Measurements from ENCODE around the gene KLHDC2.
A peak's percentile ranks its signal among the peaks of the same experiment; 100 is the strongest.
"Not testable (repeated sequence)": the region's sequence is repeated elsewhere in the genome, so short reads cannot be mapped to it uniquely, and the experiment has no call there.

The KLHDC2 gene

GRCh38 chr14:49770212-49770817 is 2.4 kb downstream of the KLHDC2 start:
- Histone ChIP-seq H3K79me2 (ENCODE audit: insufficient read depth, low read depth) (peaks cover 12% of the 10 kb centered on the region; the same call in 1 of the 2 replicates), H3K4me3 (IDR thresholded peaks at IDR 0.05; ENCODE audit: insufficient read depth, low read depth, low read length) (no peak overlapping the region), H3K9ac (no peak overlapping the region), H3K27ac (no peak overlapping the region), H3K4me2 (peak overlapping the region; percentile 86; the same call in 1 of the 2 replicates), H3K36me3 (ENCODE audit: insufficient read depth) (no peaks in the 10 kb centered on the region), H3K27me3 (ENCODE audit: insufficient read depth, low read depth) (no peaks in the 10 kb centered on the region), H4K20me1 (ENCODE audit: insufficient read depth) (no peaks in the 10 kb centered on the region), H2AFZ (ENCODE audit: low read depth) (no peak overlapping the region), H3K4me1 (ENCODE audit: low read depth, poor library complexity, severe bottlenecking) (peaks cover 31% of the 10 kb centered on the region)
- TF ChIP-seq CTCF (conservative IDR thresholded peaks at IDR 0.05; ENCODE audit: low read depth, low read length), result no peak

GRCh38 chr14:49771691-49772090 is 3.7 kb downstream of the KLHDC2 start:
- not testable (repeated sequence) for H3K36me3 ChIP-seq (ENCODE audit: insufficient read depth); H3K9ac ChIP-seq; H3K27me3 ChIP-seq (ENCODE audit: insufficient read depth, low read depth); H2AFZ ChIP-seq (ENCODE audit: low read depth); H3K27ac ChIP-seq; H3K4me3 ChIP-seq (IDR thresholded peaks at IDR 0.05; ENCODE audit: insufficient read depth, low read depth, low read length); H3K4me2 ChIP-seq; H4K20me1 ChIP-seq (ENCODE audit: insufficient read depth)
- Histone ChIP-seq H3K79me2 (ENCODE audit: insufficient read depth, low read depth) (peaks cover 12% of the 10 kb centered on the region; the same call in 1 of the 2 replicates), H3K4me1 (ENCODE audit: low read depth, poor library complexity, severe bottlenecking) (peaks cover 25% of the 10 kb centered on the region)

- Histone ChIP-seq H3K4me1 (ENCODE audit: low read depth, poor library complexity, severe bottlenecking) (peaks cover 22% of the 10 kb centered on the region), H3K36me3 (ENCODE audit: insufficient read depth) (no peaks in the 10 kb centered on the region), H3K27ac (no peak overlapping the region), H3K9ac (no peak overlapping the region), H3K4me3 (IDR thresholded peaks at IDR 0.05; ENCODE audit: insufficient read depth, low read depth, low read length) (no peak overlapping the region), H3K27me3 (ENCODE audit: insufficient read depth, low read depth) (no peaks in the 10 kb centered on the region), H3K4me2 (no peak overlapping the region), H2AFZ (ENCODE audit: low read depth) (no peak overlapping the region), H4K20me1 (ENCODE audit: insufficient read depth) (no peaks in the 10 kb centered on the region), H3K79me2 (ENCODE audit: insufficient read depth, low read depth) (peaks cover 10% of the 10 kb centered on the region; the same call in 1 of the 2 replicates)
- TF ChIP-seq CTCF (conservative IDR thresholded peaks at IDR 0.05; ENCODE audit: low read depth, low read length), result no peak
Observed at GRCh38 chr14:49774106-49774505, 6.2 kb downstream of the KLHDC2 start.

- H3K9ac ChIP-seq, result no peak overlapping the region
- H2AFZ ChIP-seq (ENCODE audit: low read depth), result no peak overlapping the region
- no peaks in the 10 kb centered on the region for H3K27me3 ChIP-seq (ENCODE audit: insufficient read depth, low read depth)
- H3K4me3 ChIP-seq (IDR thresholded peaks at IDR 0.05; ENCODE audit: insufficient read depth, low read depth, low read length), result no peak overlapping the region
- TF ChIP-seq CTCF (conservative IDR thresholded peaks at IDR 0.05; ENCODE audit: low read depth, low read length), result no peak
- no peak overlapping the region for H3K27ac ChIP-seq
- no peaks in the 10 kb centered on the region for H3K36me3 ChIP-seq (ENCODE audit: insufficient read depth)
- H3K79me2 ChIP-seq (ENCODE audit: insufficient read depth, low read depth), result no peaks in the 10 kb centered on the region
- no peak overlapping the region for H3K4me2 ChIP-seq
- no peaks in the 10 kb centered on the region for H3K4me1 ChIP-seq (ENCODE audit: low read depth, poor library complexity, severe bottlenecking)
- no peaks in the 10 kb centered on the region for H4K20me1 ChIP-seq (ENCODE audit: insufficient read depth)
Observed at GRCh38 chr14:49778421-49778820, 10.5 kb downstream of the KLHDC2 start.

GRCh38 chr14:49781040-49781439 is 13.1 kb downstream of the KLHDC2 start:
- H3K4me1 ChIP-seq (ENCODE audit: low read depth, poor library complexity, severe bottlenecking); H3K4me2 ChIP-seq; H3K79me2 ChIP-seq (ENCODE audit: insufficient read depth, low read depth); H3K9ac ChIP-seq; H3K27me3 ChIP-seq (ENCODE audit: insufficient read depth, low read depth); H3K27ac ChIP-seq; H3K36me3 ChIP-seq (ENCODE audit: insufficient read depth); H2AFZ ChIP-seq (ENCODE audit: low read depth); H3K4me3 ChIP-seq (IDR thresholded peaks at IDR 0.05; ENCODE audit: insufficient read depth, low read depth, low read length); H4K20me1 ChIP-seq (ENCODE audit: insufficient read depth): not testable (repeated sequence)
